PC-3 (cell line): ENCODE results near the gene PLK1.

ENCODE experiments used
- CTCF ChIP-seq: fragments of 300-600 bp; sonication (generic); conservative IDR thresholded peaks from 2 replicates; pipeline ENCODE4 v1.5.1; 2017; ENCODE audit warnings: antibody characterized with exemption, low read depth, mild to moderate bottlenecking, low read length
- EZH2 ChIP-seq: fragments of 300-600 bp; sonication (generic); IDR thresholded peaks from one replicate; pipeline ENCODE4 v1.6.1; 2017; ENCODE audit warnings: antibody characterized with exemption, mild to moderate bottlenecking, low read length; ENCODE audit not compliant: unreplicated experiment
- EZH2phosphoT487 ChIP-seq: fragments of 300-600 bp; sonication (generic); IDR thresholded peaks from 2 replicates; pipeline ENCODE4 v1.6.1; 2018; ENCODE audit warnings: mild to moderate bottlenecking, antibody characterized with exemption, low read length, borderline replicate concordance

DNA sequence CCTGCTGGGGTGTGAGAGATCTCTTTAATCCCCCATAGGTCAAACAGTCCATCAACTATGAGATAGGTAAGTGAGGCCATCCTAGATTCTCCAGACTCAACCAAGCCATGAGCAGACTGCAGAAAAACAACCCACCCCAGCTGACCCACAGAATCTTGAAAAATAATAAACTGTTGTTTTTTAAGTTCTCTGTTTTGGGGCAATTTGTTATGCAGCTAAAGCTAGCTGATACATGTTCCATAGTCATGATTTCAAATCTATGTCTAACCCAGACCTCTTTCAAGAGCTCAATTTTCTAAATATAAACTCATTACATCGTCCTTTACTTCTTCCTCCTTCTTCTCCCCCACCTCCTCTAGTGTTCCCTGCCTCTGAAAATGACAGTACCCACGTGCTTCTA, 24.3 kb downstream of the PLK1 start:
- TF ChIP-seq CTCF: no peak
- TF ChIP-seq EZH2: no peak
- TF ChIP-seq EZH2phosphoT487: no peak
